T-helper 17 cell (primary cell): ENCODE results near the gene OR8B3. TPM values are rescaled to one million over a fixed set of nuclear protein-coding genes. Genes with fewer than 3 reads are reported as not detected.

ENCODE experiments used
- total RNA-seq, 4 donors: library from RNA in 2 of 4; stranded (reverse) in 2 of 4; gene quantifications; one replicate each; pipeline ENCODE4 v1.2.3 and lab custom pipeline; 2022 to 2026

The OR8B3 gene
- total RNA-seq, 2 donors from 2014 or later, result not detected

Other genes with a start within 250 kb of the OR8B3 start
- gene OR10D3, start 215.7 kb downstream of the OR8B3 start, total RNA-seq, result not detected
- gene OR8G1, start 157.9 kb downstream of the OR8B3 start, total RNA-seq, result not detected
- gene OR8G5, start 142.6 kb downstream of the OR8B3 start, total RNA-seq, result not detected
- gene OR8D1, start 85.1 kb downstream of the OR8B3 start, total RNA-seq, result not detected
- not detected for gene OR8D2, start 78.8 kb downstream of the OR8B3 start, total RNA-seq
- not detected for gene OR8B2, start 14.5 kb downstream of the OR8B3 start, total RNA-seq
- not detected for gene OR8B4, start 25.8 kb upstream of the OR8B3 start, total RNA-seq
- gene OR8B8, start 46.7 kb upstream of the OR8B3 start, total RNA-seq, result not detected
- not detected for gene OR8B12, start 144.6 kb upstream of the OR8B3 start, total RNA-seq
- gene OR8A1, start 171.0 kb upstream of the OR8B3 start, total RNA-seq, result not detected
- gene PANX3, start 212.4 kb upstream of the OR8B3 start, total RNA-seq, result not detected
- 10 to 100 TPM; 55.5 to 61.4 TPM for gene TBRG1, start 223.8 kb upstream of the OR8B3 start, total RNA-seq